Keratinocyte (primary cell): ENCODE data around the gene SALL3. TPM values are rescaled to one million over a fixed set of nuclear protein-coding genes. Genes with fewer than 3 reads are reported as not detected.
"Not testable (repeated sequence)": the region's sequence is repeated elsewhere in the genome, so short reads cannot be mapped to it uniquely, and the experiment has no call there.

ENCODE experiments used
- DNase-seq: peaks from one replicate; pipeline ENCODE4 v3.0.0-alpha.2; 2011; ENCODE audit warnings: low read depth, missing footprints, low spot score
- FAIRE-seq: peaks from 2 replicates; lab custom pipeline; 2011; peaks lifted over from hg19 to GRCh38; lab: Jason Lieb, UNC
- H2AFZ ChIP-seq: 2 replicates; pipeline ENCODE4 v1.6.0; 2012; ENCODE audit warnings: low read length, control low read depth, inconsistent platforms; ENCODE audit not compliant: control insufficient read depth
- H3K27ac ChIP-seq: 2 replicates; pipeline ENCODE4 v1.5.1; 2011; ENCODE audit warnings: low read length; ENCODE audit not compliant: control insufficient read depth, insufficient read depth
- H3K27me3 ChIP-seq: 3 replicates; pipeline ENCODE4 v1.6.0; 2011; ENCODE audit warnings: low read length; ENCODE audit not compliant: control insufficient read depth, insufficient read depth; ENCODE audit errors: extremely low read depth
- H3K36me3 ChIP-seq, 2 experiments: 2 replicates in 1 of 2; 3 replicates in 1 of 2; pipeline ENCODE4 v1.5.1; 2011; ENCODE audit warnings: low read length in 2 of 2, mild to moderate bottlenecking in 1 of 2; ENCODE audit not compliant: control insufficient read depth in 2 of 2, insufficient read depth in 2 of 2; ENCODE audit errors: extremely low read depth in 1 of 2
- H3K4me1 ChIP-seq: 3 replicates; pipeline ENCODE4 v1.5.1; 2011; ENCODE audit warnings: low read length; ENCODE audit not compliant: control insufficient read depth, insufficient read depth; ENCODE audit errors: extremely low read depth
- H3K4me2 ChIP-seq: 3 replicates; pipeline ENCODE4 v1.6.0; 2011; ENCODE audit warnings: low read depth, low read length; ENCODE audit not compliant: control insufficient read depth, insufficient read depth; ENCODE audit errors: extremely low read depth
- H3K4me3 ChIP-seq, 3 experiments: fragments of 200-600 bp in 1 of 3; sonication (generic) in 1 of 3; 2 replicates in 2 of 3; 3 replicates in 1 of 3; pipeline ENCODE4 v1.5.1; 2011 to 2016; ENCODE audit warnings: low read length in 3 of 3, mild to moderate bottlenecking in 3 of 3, control low read depth in 2 of 3, inconsistent platforms in 1 of 3, low read depth in 1 of 3, mixed read lengths in 1 of 3, mixed run types in 1 of 3, moderate library complexity in 1 of 3; ENCODE audit not compliant: control insufficient read depth in 2 of 3, insufficient read depth in 2 of 3; ENCODE audit errors: extremely low read depth in 1 of 3
- H3K79me2 ChIP-seq: 2 replicates; pipeline ENCODE4 v1.6.0; 2012; ENCODE audit warnings: low read length; ENCODE audit not compliant: control insufficient read depth, insufficient read depth
- H3K9ac ChIP-seq: 3 replicates; pipeline ENCODE4 v1.6.0; 2011; ENCODE audit warnings: low read length; ENCODE audit not compliant: control insufficient read depth, insufficient read depth; ENCODE audit errors: extremely low read depth
- H3K9me1 ChIP-seq: 3 replicates; pipeline ENCODE4 v1.6.0; 2011; ENCODE audit warnings: low read length; ENCODE audit not compliant: control insufficient read depth, insufficient read depth; ENCODE audit errors: extremely low read depth
- H3K9me3 ChIP-seq: 2 replicates; pipeline ENCODE4 v1.5.1; 2012; ENCODE audit warnings: low read depth, low read length; ENCODE audit not compliant: control insufficient read depth
- H4K20me1 ChIP-seq: 3 replicates; pipeline ENCODE4 v1.6.0; 2011; ENCODE audit warnings: low read length; ENCODE audit not compliant: control insufficient read depth, insufficient read depth; ENCODE audit errors: extremely low read depth
- EZH2 ChIP-seq: IDR thresholded peaks from one replicate; pipeline ENCODE4 v1.6.1; 2012; ENCODE audit warnings: inconsistent platforms, mild to moderate bottlenecking, low read length, moderate library complexity
- dilution Hi-C: fragments of 300-500 bp; cut with MboI; formaldehyde crosslinking; loops from one replicate; pipeline ENCODE4 v1.7.0; 2020; ENCODE audit warnings: low sequenced_read_pairs; ENCODE audit not compliant: extremely low pct_ligation_motif_present
- polyA plus RNA-seq, 5 experiments: library from polyadenylated mRNA; depleted of rRNA in 3 of 5; stranded (reverse) in 3 of 5; stranded (forward) in 1 of 5; unstranded in 1 of 5; fragments of >200 nt; gene quantifications; 1 replicate in 1 of 5; 2 replicates in 3 of 5; 3 replicates in 1 of 5; pipeline versions ENCODE4 v1.2.1 to v1.2.3, GENCODE V29; 2011 to 2012; ENCODE audit warnings: missing spikeins in 2 of 5, low read depth in 1 of 5, low replicate concordance in 1 of 5
- TF ChIP-seq, protein P1 (sequence below), 3 experiments: IDR thresholded peaks in 1 of 3; conservative IDR thresholded peaks in 1 of 3; optimal IDR thresholded peaks in 1 of 3; 2 replicates in 2 of 3; 3 replicates in 1 of 3; pipeline versions ENCODE3 to v1.5.1; 2011; ENCODE audit warnings: low read length in 3 of 3, mild to moderate bottlenecking in 3 of 3, moderate library complexity in 2 of 3, control low read depth in 1 of 3, inconsistent platforms in 1 of 3; ENCODE audit not compliant: insufficient read depth in 2 of 3; ENCODE audit errors: extremely low read depth in 1 of 3

Gene SALL3
- polyA plus RNA-seq, 1 donor (not counting 4 experiments of a cell fraction or from before 2014, with no cell fraction given), result not detected

- H3K9me3 ChIP-seq, result peaks cover 17% of the 10 kb centered on the region
- H3K4me2 ChIP-seq, result no peak overlapping the region
- DNase-seq, result no peak
- H3K4me1 ChIP-seq, result no peaks in the 10 kb centered on the region
- FAIRE-seq, result no peak
- dilution Hi-C loops, result loop anchor here (5.0 kb wide), 1 partner anchor 50 kb away; no protein-coding TSS in a partner anchor
- no peak overlapping the region for H3K9ac ChIP-seq
- no peaks in the 10 kb centered on the region for H3K79me2 ChIP-seq
- no peaks in the 10 kb centered on the region for H3K27me3 ChIP-seq
- no peak overlapping the region for H3K27ac ChIP-seq
- H3K36me3 ChIP-seq, result no peaks in the 10 kb centered on the region
- no peak overlapping the region for H2AFZ ChIP-seq
- no peaks in the 10 kb centered on the region for H3K9me1 ChIP-seq
- no peak overlapping the region for H3K4me3 ChIP-seq
- no peaks in the 10 kb centered on the region for H4K20me1 ChIP-seq
- TF ChIP-seq EZH2, result no peak
- TF ChIP-seq, protein P1, sequence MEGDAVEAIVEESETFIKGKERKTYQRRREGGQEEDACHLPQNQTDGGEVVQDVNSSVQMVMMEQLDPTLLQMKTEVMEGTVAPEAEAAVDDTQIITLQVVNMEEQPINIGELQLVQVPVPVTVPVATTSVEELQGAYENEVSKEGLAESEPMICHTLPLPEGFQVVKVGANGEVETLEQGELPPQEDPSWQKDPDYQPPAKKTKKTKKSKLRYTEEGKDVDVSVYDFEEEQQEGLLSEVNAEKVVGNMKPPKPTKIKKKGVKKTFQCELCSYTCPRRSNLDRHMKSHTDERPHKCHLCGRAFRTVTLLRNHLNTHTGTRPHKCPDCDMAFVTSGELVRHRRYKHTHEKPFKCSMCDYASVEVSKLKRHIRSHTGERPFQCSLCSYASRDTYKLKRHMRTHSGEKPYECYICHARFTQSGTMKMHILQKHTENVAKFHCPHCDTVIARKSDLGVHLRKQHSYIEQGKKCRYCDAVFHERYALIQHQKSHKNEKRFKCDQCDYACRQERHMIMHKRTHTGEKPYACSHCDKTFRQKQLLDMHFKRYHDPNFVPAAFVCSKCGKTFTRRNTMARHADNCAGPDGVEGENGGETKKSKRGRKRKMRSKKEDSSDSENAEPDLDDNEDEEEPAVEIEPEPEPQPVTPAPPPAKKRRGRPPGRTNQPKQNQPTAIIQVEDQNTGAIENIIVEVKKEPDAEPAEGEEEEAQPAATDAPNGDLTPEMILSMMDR (optimal IDR thresholded peaks at IDR 0.05 in 1 of 3, IDR thresholded peaks at IDR 0.05 in 1 of 3, conservative IDR thresholded peaks at IDR 0.05 in 1 of 3; ENCODE audit: extremely low read depth in 1 of 3, insufficient read depth in 2 of 3, low read length in 3 of 3), result no peak
These were observed 17.5 kb upstream of the SALL3 start for GRCh38 chr18:78962098-78962497.

GRCh38 chr18:78964727-78965126 lies 14.9 kb upstream of the SALL3 start:
- dilution Hi-C loops, result loop anchor here (5.0 kb wide), 1 partner anchor 52 kb away; no protein-coding TSS in a partner anchor
- H3K4me1 ChIP-seq, H3K9me1 ChIP-seq, H3K9ac ChIP-seq, H3K79me2 ChIP-seq, H3K27ac ChIP-seq, H3K36me3 ChIP-seq, H3K27me3 ChIP-seq, H4K20me1 ChIP-seq, H2AFZ ChIP-seq, FAIRE-seq, H3K4me2 ChIP-seq, DNase-seq, H3K4me3 ChIP-seq: not testable (repeated sequence)
- H3K9me3 ChIP-seq, result peaks cover 17% of the 10 kb centered on the region

DNA sequence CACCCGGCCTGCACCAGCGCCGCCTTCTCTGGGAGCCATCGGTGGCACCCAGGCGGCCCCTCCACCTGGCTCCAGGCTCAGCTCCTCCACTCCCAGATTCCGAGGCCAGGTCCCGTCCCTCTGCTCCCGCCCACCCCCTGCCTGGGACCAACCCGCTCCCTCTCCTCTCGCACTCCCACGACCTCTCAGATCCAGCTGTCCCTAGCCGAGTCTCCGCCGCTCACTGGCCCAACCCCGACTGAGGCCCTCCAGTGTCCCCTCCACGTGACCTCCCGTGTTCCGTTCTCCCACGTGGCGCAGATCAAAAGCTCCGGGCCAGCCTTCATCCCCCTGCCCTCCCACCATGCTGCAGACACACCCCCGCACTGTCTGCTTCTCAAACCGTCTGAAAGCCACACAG lies 14.4 kb upstream of the SALL3 start:
- Histone ChIP-seq H2AFZ (no peak overlapping the region), H3K27ac (no peak overlapping the region), H3K9me3 (peaks cover 17% of the 10 kb centered on the region), H3K9me1 (no peaks in the 10 kb centered on the region), H3K9ac (no peak overlapping the region), H3K79me2 (no peaks in the 10 kb centered on the region), H3K36me3 (no peaks in the 10 kb centered on the region), H3K27me3 (no peaks in the 10 kb centered on the region), H4K20me1 (no peaks in the 10 kb centered on the region), H3K4me2 (no peak overlapping the region), H3K4me3 (no peak overlapping the region), H3K4me1 (no peaks in the 10 kb centered on the region)
- dilution Hi-C loops, result no loop called here
- FAIRE-seq (no peak), DNase-seq (no peak)
- TF ChIP-seq, protein P1 (optimal IDR thresholded peaks at IDR 0.05 in 1 of 3, IDR thresholded peaks at IDR 0.05 in 1 of 3, conservative IDR thresholded peaks at IDR 0.05 in 1 of 3; ENCODE audit: extremely low read depth in 1 of 3, insufficient read depth in 2 of 3, low read length in 3 of 3), result no peak
- no peak for TF ChIP-seq EZH2
